GM12878 (cell line): ENCODE data around the gene JMJD7. TPM values are rescaled to one million over a fixed set of nuclear protein-coding genes. Genes with fewer than 3 reads are reported as not detected.

Experiments used
- ATAC-seq: fragments of 200-7000 bp; cut with Tn5 transposase; 3 replicates; pipeline ENCODE4 v1.9.1; 2020; ENCODE audit warnings: mild to moderate bottlenecking, moderate library complexity
- BruUV-seq: library from RNA; stranded (reverse); fragments of 400-500 nt; replicated peaks from 2 replicates; lab custom pipeline; 2021; lab: Mats Ljungman, UMichigan
- CTCF ChIA-PET: fragments of 300-600 bp; sonication (Branson Sonifier 250); formaldehyde crosslinking; extraction: SDS; loops from one replicate; lab custom pipeline; 2021; ENCODE audit warnings: inconsistent platforms; lab: Yijun Ruan, JAX
- POLR2A ChIA-PET: fragments of 350-600 bp; formaldehyde crosslinking; extraction: SDS; loops from one replicate; lab custom pipeline; 2021; ENCODE audit warnings: inconsistent platforms; lab: Charles Lee
- RAD21 ChIA-PET: fragments of 300-600 bp; sonication (Branson Sonifier 250); formaldehyde crosslinking; loops from one replicate; lab custom pipeline; 2023; ENCODE audit warnings: antibody characterized with exemption; ENCODE audit not compliant: unreplicated experiment; lab: Charles Lee
- SMC1A ChIA-PET: fragments of 300-600 bp; sonication (Branson Sonifier 250); formaldehyde crosslinking; loops from one replicate; lab custom pipeline; 2023; ENCODE audit not compliant: unreplicated experiment, uncharacterized antibody; lab: Charles Lee
- DNase-seq: peaks from one replicate; pipeline ENCODE4 v3.0.0-alpha.2; 2011; ENCODE audit warnings: low read depth, low spot score
- FAIRE-seq: peaks from 3 replicates; lab custom pipeline; 2011; peaks lifted over from hg19 to GRCh38; lab: Jason Lieb, UNC
- H2AFZ ChIP-seq: 2 replicates; pipeline ENCODE4 v1.6.0; 2011; ENCODE audit warnings: low read depth, low read length, control low read depth; ENCODE audit not compliant: control insufficient read depth
- H3K27ac ChIP-seq: 2 replicates; pipeline ENCODE4 v1.5.1; 2011; ENCODE audit warnings: control low read depth; ENCODE audit not compliant: control insufficient read depth, insufficient read depth
- H3K27me3 ChIP-seq, 2 experiments: replicated peaks in 1 of 2; 2 replicates each; pipeline versions ENCODE4 v1.6.0 to v1.6.1; 2011; ENCODE audit warnings: low read length in 1 of 2; ENCODE audit not compliant: control insufficient read depth in 2 of 2, insufficient read depth in 2 of 2
- H3K36me3 ChIP-seq, 2 experiments: 2 replicates each; pipeline ENCODE4 v1.5.1; 2011; ENCODE audit warnings: low read length in 1 of 2; ENCODE audit not compliant: control insufficient read depth in 2 of 2, insufficient read depth in 2 of 2
- H3K4me1 ChIP-seq: 2 replicates; pipeline ENCODE4 v1.6.1; 2011; ENCODE audit warnings: mild to moderate bottlenecking, low read length, moderate library complexity, mixed read lengths; ENCODE audit not compliant: control insufficient read depth, insufficient read depth
- H3K4me2 ChIP-seq: 2 replicates; pipeline ENCODE4 v1.6.0; 2011; ENCODE audit warnings: control low read depth; ENCODE audit not compliant: control insufficient read depth, insufficient read depth
- H3K4me3 ChIP-seq: fragments of 200-600 bp; sonication (generic); 2 replicates; pipeline ENCODE4 v1.5.1; 2016
- H3K79me2 ChIP-seq: 2 replicates; pipeline ENCODE4 v1.6.0; 2011; ENCODE audit warnings: low read length; ENCODE audit not compliant: control insufficient read depth, insufficient read depth
- H3K9ac ChIP-seq: 2 replicates; pipeline ENCODE4 v1.8.0; 2011; ENCODE audit warnings: low read length, control low read depth, mixed read lengths; ENCODE audit not compliant: control insufficient read depth, insufficient read depth
- H3K9me3 ChIP-seq: replicated peaks from 3 replicates; pipeline ENCODE4 v1.5.1; 2011; ENCODE audit warnings: mild to moderate bottlenecking, low read length; ENCODE audit not compliant: control insufficient read depth, insufficient read depth
- H4K20me1 ChIP-seq: 2 replicates; pipeline ENCODE4 v1.6.0; 2011; ENCODE audit not compliant: control insufficient read depth, insufficient read depth
- ATF2 ChIP-seq: IDR thresholded peaks from 2 replicates; pipeline ENCODE4 v1.6.1; 2012; ENCODE audit warnings: low read length, inconsistent platforms
- BCL11A ChIP-seq: IDR thresholded peaks from 2 replicates; pipeline ENCODE4 v1.6.1; 2011; ENCODE audit warnings: low read depth, low read length
- E2F4 ChIP-seq: IDR thresholded peaks from 2 replicates; pipeline ENCODE4 v1.6.1; 2012; ENCODE audit warnings: low read depth, low read length, improper control_type of control experiment
- IKZF2 ChIP-seq, 2 experiments: fragments of 450-650 bp; IDR thresholded peaks; 2 replicates each; pipeline ENCODE4 v1.6.1; 2017; ENCODE audit warnings: mild to moderate bottlenecking in 2 of 2, moderate library complexity in 2 of 2
- IRF3 ChIP-seq: fragments of 450-650 bp; IDR thresholded peaks from 2 replicates; pipeline ENCODE4 v1.6.1; 2014; ENCODE audit warnings: mild to moderate bottlenecking
- KAT2A ChIP-seq: conservative IDR thresholded peaks from 2 replicates; pipeline ENCODE4 v1.6.1; 2011; ENCODE audit warnings: low read depth, low read length; ENCODE audit not compliant: control insufficient read depth
- KDM1A ChIP-seq: fragments of 200-600 bp; sonication (generic); IDR thresholded peaks from 2 replicates; pipeline ENCODE4 v1.6.1; 2016; ENCODE audit warnings: borderline replicate concordance
- MEF2B ChIP-seq: fragments of 450-650 bp; IDR thresholded peaks from 2 replicates; pipeline ENCODE4 v1.6.1; 2018; ENCODE audit warnings: mild to moderate bottlenecking, moderate library complexity; ENCODE audit not compliant: partially characterized antibody, poor library complexity, severe bottlenecking
- NFIC ChIP-seq: IDR thresholded peaks from 2 replicates; pipeline ENCODE4 v1.6.1; 2012; ENCODE audit warnings: low read depth, mild to moderate bottlenecking, inconsistent platforms, low read length, moderate library complexity
- POLR2A ChIP-seq: IDR thresholded peaks from 2 replicates; pipeline ENCODE4 v1.6.1; 2011; ENCODE audit warnings: low read depth, mild to moderate bottlenecking, low read length
- RAD21 ChIP-seq: IDR thresholded peaks from 2 replicates; pipeline ENCODE4 v1.6.1; 2011; ENCODE audit warnings: mild to moderate bottlenecking, low read depth, low read length, moderate library complexity; ENCODE audit not compliant: insufficient read depth
- SMARCA5 ChIP-seq: fragments of 450-650 bp; IDR thresholded peaks from 2 replicates; pipeline ENCODE4 v1.6.1; 2017; ENCODE audit warnings: mild to moderate bottlenecking
- TCF12 ChIP-seq: IDR thresholded peaks from 2 replicates; pipeline ENCODE4 v1.6.1; 2011; ENCODE audit warnings: low read depth, mild to moderate bottlenecking, low read length
- ZSCAN29 ChIP-seq: fragments of 450-650 bp; IDR thresholded peaks from 2 replicates; pipeline ENCODE4 v1.6.1; 2017; ENCODE audit warnings: mild to moderate bottlenecking, moderate library complexity
- WGBS: methylation state at CpG from one replicate; pipeline ENCODE4 v1.1.6; 2016; ENCODE audit warnings: low lambda C conversion rate; ENCODE audit not compliant: insufficient replicate concordance, insufficient coverage; ENCODE audit errors: missing lambda C conversion rate; 5-methylcytosine and 5-hydroxymethylcytosine counted together
- in situ Hi-C: fragments of 300-500 bp; cut with MboI; formaldehyde crosslinking; loops from 9 replicates; pipeline ENCODE4 v1.14.3; 2018; ENCODE audit warnings: mixed read lengths
- intact Hi-C: fragments of 100-400 bp; cut with micrococcal nuclease; formaldehyde crosslinking; loops from one replicate; pipeline ENCODE4 v1.14.2; 2022; ENCODE audit not compliant: unreplicated experiment
- polyA plus RNA-seq, 11 experiments: library from polyadenylated mRNA; depleted of rRNA in 4 of 11; unstranded in 6 of 11; stranded (reverse) in 5 of 11; fragments of >200 nt; fragmentation: Nextera tagmentation in 4 of 11; fragmentation: Illumina TruSeq in 1 of 11; extraction: Ambion mirVana in 4 of 11; extraction: Trizol in 1 of 11; gene quantifications; 1 replicate in 1 of 11; 2 replicates in 10 of 11; pipeline versions ENCODE4 v1.2.1 to v1.2.3, GENCODE V29; 2011 to 2016; ENCODE audit warnings: inconsistent platforms in 2 of 11, missing spikeins in 2 of 11, low read depth in 1 of 11
- total RNA-seq, 4 experiments: library from RNA; depleted of rRNA in 3 of 4; stranded (reverse); fragments of >200 nt in 3 of 4; fragmentation: Illumina TruSeq in 1 of 4; extraction: Trizol in 1 of 4; gene quantifications; 2 replicates each; pipeline versions ENCODE4 v1.2.1 to v1.2.3, GENCODE V29; 2013 to 2021

Gene JMJD7
- total and polyA plus RNA-seq, 10 of the 15 experiments (the other 5 are each of a cell fraction or from before 2014, with no cell fraction given), result 0.79 to 12.2 (median 6.5) TPM

GRCh38 chr15:41780266-41780665 is 47.6 kb upstream of the JMJD7 start (continued):
- TF ChIP-seq ATF2 (no peak), TCF12 (no peak)
- TF ChIP-seq, all 136 proteins: peak for 0

GRCh38 chr15:41780727-41781126 is 47.2 kb upstream of the JMJD7 start:
- ChIA-PET RAD21 (interaction anchor here (1.0 to 9.7 kb wide), 4 partner anchors 9 to 30 kb away, joined by 3 to 169 read pairs (median 4); no protein-coding TSS in a partner anchor), SMC1A (interaction anchor here (0.7 to 9.5 kb wide), 7 partner anchors 8 to 177 kb away, joined by 3 to 189 read pairs (median 3); no protein-coding TSS in a partner anchor), CTCF (interaction anchor here (1.0 to 11.4 kb wide), 6 partner anchors 8 to 124 kb away, joined by 3 to 365 read pairs (median 4); no protein-coding TSS in a partner anchor), POLR2A (interaction anchor here (0.7 to 11.3 kb wide), 2 partner anchors 12 to 73 kb away, joined by 3 to 170 read pairs; no protein-coding TSS in a partner anchor)
- Histone ChIP-seq H3K4me3 (no peak overlapping the region), H4K20me1 (no peaks in the 10 kb centered on the region), H3K9me3 (no peaks in the 10 kb centered on the region; the same call in 2 of the 3 replicates), H3K27ac (no peak overlapping the region), H3K79me2 (peaks cover 43% of the 10 kb centered on the region), H3K9ac (no peak overlapping the region), H3K36me3 (no peaks in the 10 kb centered on the region), H3K4me1 (peaks cover 11% of the 10 kb centered on the region), H3K27me3 (no peaks in the 10 kb centered on the region), H2AFZ (no peak overlapping the region), H3K4me2 (peak overlapping the region; percentile 36; the same call in 1 of the 2 replicates)
- no peak for FAIRE-seq
- ATAC-seq, result no peak
- WGBS, result 91% methylated on average over 1 of the region's 1 CpG
- BruUV-seq, result no TSS peak
- no peak for DNase-seq
- intact Hi-C loops (no loop called here), in situ Hi-C loops (no loop called here)
- TF ChIP-seq IKZF2 (IDR thresholded peaks at IDR 0.05) (no peak), SMARCA5 (no peak), MEF2B (no peak), ZSCAN29 (no peak), POLR2A (no peak), IRF3 (no peak), BCL11A (no peak), E2F4 (no peak), RAD21 (no peak), NFIC (no peak), KAT2A (no peak), KDM1A (no peak)
